ENCODE data around the gene COL23A1.
A peak's percentile ranks its signal among the peaks of the same experiment; 100 is the strongest.

The COL23A1 gene

GRCh38 chr5:178289438-178289837 lies 300.8 kb downstream of the COL23A1 start:
- DNase-seq, result no peak

DNA sequence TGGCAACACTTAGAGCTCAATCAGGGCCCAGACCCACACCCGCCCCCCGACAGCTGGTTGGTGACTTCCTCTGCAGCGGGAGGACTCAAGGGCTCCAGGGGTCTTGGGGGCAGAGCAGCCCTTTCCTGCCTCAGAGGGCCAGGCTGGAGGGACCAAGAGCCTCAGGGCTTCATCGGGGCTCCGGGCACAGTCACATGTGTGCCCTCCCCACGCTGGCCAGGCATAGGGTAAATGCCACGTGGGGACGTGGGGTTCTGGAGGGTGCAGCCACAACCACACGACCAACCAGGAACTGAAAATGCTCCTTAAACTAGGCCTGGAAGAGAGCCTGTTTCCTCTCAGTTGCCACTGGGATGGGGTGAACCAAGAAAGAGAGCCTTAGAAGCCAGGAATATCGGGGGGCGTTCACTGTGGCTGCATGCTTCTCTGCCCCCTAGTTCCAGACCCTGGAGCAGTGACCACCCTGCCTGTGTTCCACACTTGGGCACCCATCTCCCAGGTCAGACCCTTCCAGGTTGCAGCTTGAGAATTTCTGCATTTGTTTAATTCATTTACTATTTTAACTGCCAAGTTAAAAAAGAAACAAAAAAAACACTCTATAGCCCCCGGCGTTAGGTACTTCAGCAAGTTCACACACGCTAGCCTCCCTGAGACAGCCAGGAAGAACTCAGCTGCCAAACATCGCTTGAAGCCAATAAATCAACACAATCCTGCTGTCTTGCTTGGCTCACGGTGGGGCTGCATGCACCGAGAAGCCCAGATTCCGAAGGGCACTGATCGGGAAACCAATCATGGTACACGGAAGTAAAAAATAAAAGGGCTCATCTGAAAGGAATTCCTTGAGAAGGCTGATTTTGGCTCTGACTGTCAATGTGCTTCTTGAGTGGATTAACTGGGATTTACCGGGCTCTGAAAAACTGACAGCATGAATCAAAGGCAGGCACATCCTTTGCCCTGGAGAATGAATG lies 301.5 kb downstream of the COL23A1 start:
- DNase-seq, result no peak

GRCh38 chr5:178287791-178288105 lies 302.4 kb downstream of the COL23A1 start:
- DNase-seq, result no peak

GRCh38 chr5:178287091-178287790 lies 303.0 kb downstream of the COL23A1 start:
- no peak for DNase-seq

DNA sequence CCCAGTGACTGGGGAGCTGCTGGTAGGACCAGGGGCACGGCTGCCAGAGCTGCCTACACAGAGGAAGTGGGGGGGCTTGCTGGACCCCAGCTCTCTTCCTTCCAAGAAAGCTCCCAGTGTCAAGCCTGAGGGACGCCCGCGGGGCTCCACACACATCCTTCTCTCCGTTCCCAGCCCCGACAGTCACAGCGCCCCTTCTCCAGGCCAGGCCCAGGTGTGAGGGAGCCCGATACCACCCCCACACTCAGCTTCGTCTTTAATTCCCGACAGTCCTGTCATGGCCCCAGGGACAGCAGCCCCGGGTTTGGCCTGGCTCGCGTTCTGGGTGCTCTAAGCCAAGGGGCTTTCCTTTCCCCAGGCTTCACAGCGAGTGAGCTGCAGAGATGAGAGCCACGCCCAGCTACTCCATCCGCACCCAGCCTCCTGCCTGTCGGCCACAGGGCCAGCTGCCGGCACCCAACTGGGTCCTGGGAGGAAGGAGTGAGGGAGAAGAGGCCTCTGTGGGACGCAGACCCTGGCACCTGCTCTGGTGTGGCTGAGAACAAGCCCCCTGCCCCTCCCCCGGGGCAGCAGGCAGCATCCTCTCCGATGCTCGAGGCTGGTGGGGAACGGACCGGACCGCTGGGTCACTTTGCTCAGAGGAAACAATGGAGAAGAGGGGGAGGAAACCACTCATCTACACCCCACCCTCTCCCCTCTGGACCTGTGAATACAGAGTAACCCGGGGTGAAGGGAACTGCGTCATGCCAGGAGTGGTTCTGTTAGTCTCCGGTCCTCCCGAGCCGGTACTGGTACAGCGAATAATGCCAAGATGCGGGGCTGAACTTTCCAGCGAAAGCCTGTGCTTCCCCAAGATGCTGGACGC lies 303.7 kb downstream of the COL23A1 start:
- DNase-seq, result no peak

GRCh38 chr5:178285399-178286225 lies 304.6 kb downstream of the COL23A1 start:
- DNase-seq, result no peak

DNA sequence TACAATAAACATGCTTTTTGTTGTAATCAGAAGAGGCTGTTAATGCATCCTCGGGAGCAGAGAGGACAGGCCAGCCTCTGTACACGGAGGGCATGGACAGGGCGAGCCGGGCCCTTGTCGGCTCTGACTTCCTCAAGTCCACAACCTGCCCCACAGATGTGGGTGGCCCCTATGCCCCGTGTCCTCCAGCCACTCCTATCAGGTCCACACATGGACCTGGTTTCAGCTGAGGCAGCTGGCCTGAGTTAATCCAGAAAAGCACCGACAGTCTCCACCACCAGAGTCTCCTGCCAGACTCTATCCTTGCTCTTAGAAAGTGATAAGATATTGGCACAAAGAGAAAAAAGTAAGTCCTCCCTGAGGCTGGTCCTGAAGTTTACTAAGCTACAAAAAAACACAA lies 305.2 kb downstream of the COL23A1 start:
- no peak for DNase-seq

GRCh38 chr5:178284093-178284675 lies 306.0 kb downstream of the COL23A1 start:
- DNase-seq, result no peak

DNA sequence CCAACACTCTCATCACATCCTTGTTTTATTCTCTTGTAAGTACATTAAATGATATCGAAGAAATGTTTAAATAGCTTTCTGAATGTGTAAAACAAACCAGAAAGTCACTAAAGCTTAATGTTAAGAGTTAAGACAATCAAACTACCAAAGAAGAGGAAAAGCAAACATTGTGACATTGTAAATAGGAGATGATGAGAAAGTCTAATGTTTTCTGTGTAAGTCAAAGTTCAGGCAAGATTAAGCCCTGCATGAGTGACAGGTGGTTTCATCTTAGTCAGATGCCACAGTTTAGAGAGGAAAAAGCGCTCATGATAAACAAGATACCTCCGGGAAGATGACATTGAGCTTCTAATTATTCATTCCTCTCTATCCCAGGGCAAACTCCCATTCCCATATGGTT lies 306.7 kb downstream of the COL23A1 start:
- no peak for DNase-seq

DNA sequence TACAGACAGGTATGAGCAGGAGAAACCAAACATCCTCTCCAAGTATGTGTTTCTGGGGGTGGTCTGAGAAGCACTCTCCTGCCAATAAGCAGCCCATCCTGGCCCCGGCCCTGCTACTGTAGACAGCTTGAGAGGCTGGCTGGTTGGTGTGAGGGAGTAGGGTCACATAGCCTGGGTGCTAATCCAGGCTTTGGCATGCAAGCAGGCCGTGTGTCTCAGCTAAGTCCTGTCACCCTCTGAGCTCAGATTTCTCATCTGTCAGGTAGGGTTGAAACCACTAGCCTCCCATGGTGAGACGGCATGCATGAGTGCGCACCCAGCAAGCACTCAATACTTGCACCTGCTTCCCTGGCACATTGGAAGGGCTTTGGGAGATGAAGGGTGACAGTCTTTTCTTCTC lies 307.8 kb downstream of the COL23A1 start:
- DNase-seq, result no peak

DNA sequence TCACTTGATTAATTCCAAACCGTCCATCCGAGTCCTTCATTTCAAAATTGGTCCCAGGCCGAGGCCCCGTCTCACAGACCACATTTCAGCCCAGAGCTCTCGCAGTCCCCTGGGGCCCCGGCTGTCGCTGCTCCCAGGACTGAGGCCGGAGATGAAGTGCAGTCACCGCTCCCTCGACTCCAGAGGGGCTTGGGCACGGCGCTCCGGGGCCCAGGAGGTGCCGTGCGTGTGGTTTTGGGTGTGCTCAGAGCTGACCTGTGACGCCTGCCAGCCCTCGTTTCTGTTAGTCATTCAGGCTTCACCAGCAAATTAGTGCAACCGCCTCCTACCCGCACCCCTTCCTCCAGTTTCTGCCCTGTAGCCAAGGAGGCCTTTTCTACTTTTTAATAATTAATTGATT lies 308.9 kb downstream of the COL23A1 start:
- DNase-seq, result no peak

GRCh38 chr5:178280631-178281030 lies 309.6 kb downstream of the COL23A1 start:
- no peak for DNase-seq

GRCh38 chr5:178279723-178280438 lies 310.3 kb downstream of the COL23A1 start:
- DNase-seq, result peak; percentile 56

DNA sequence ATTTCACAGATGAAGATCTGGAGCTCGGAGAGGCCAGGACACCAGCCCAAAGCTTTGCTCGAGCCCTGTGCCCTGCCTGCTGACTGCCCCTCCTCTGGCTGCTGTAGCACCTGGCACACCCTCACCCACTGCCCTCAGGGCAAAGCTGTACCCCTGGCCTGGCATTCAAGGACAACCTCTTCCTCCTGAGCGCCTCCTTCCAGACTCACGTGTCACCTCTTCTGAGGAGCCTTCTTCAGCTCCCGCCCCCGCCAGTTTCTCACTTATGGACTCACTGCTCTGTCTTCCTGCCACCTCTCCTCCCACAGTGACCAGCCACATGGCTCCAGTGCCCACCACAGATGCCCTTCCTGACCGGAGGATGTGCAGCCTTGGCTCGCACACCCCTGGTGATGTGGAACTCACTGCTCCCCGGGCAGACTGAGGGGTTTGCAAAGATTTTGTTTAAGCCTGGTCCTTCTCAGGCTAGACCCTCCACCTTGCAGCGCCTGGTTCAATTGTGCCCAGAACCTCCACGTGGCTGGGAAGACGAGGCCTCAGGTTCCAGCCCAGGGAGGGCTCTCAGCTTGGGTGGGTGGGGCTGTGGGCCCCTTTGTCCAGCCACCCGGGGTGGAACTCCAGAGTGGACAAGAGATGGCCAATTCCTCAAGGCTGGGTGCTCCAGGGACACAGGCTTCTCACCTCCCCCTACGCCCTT lies 311.0 kb downstream of the COL23A1 start:
- no peak for DNase-seq

DNA sequence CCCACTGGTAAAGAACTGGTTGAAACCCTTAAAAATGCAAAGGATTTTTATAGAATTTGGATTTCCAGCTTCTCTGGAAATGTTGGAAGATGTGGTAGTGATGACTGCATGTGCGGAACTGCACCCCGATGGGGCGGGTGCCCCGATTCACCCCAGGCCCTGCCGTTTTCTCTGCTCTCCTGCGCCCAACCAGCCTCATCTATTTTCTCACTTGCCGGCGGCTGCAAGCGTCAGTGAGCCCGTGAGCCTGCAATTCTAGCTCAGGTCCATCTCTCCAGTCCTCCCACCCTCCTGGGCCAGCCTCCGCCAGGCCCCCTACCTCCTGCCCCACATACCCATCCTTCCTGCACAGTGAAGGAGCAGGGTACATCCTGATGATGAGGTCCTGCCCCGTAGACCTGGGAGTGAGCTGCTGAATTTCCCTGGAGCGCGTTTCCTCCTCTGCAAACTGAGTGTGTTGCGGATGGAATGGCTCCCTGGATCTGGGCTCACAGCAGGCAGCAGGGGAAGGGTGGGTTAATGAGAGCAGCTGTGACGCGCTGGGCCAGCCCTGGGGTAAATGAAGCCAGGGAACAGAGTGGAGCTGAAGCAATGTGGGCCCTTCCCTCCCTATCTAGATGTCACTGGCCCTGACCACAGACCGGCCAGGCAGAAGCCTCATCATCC lies 311.7 kb downstream of the COL23A1 start:
- no peak for DNase-seq

- DNase-seq, result no peak
Observed at GRCh38 chr5:178277866-178278265, 312.3 kb downstream of the COL23A1 start.

DNA sequence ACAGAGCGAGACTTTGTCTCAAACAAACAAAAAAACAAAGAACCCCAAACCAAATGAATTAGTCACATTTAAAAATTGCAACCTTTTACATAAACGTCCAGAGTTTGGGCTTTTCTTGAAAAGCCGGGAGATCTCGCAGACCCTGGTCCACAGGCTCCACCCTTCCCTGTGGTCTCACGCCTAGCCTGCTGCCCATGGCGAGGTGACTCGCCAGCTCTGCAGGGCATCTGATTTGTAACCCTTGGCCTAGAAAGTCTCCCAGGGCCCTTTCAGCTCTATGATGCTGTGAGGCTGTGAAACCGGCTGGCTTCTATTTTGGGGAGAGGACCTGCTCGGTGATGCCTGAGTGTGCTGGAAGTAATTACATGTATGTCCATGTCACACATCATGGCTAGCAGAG lies 312.8 kb downstream of the COL23A1 start:
- DNase-seq, result no peak

DNA sequence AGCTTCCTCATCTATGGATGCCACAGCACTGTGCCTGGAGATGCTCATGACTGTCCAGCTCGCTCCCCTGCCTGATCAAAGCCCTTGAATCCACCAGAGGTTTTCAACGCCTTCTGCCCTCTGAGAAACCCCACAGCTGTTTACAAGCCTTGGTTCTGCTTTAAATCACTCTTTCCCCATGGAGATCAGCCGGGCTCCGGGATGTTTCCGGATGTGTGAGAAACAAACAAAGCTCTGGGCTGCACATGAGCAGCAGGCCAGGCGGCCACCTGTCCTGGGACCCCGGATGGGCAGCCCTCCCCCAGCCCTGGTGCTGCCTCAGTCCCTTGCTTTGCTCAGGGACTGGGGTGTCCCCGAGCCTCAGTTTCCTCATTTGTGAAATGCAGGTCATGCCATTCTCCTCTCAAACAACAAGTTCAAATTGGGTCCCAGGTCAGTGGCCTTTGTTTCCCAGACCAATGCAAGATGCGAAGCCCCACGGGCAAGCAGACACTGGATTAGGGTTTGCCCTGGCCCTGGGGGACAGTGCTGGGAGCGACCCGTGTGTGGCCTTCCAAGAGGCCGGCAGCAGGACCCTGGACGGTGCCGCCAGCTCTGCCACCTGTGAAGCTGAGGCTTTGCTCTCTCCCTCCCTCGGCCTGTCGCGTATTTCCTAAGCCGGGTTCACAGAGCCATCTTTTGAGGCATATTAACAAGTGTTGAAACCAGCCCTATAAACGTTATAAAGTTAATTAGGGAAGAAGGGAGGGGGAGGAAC lies 315.2 kb downstream of the COL23A1 start:
- DNase-seq, result no peak

All from COR-L47 (cell line).